Adrenal gland (tissue), 12 donors: ENCODE results near the gene ATRN. TPM values are rescaled to one million over a fixed set of nuclear protein-coding genes. Genes with fewer than 3 reads are reported as not detected.

Source experiments
- DNase-seq, 7 donors: peaks; one replicate each; pipeline ENCODE4 v3.0.0-alpha.2; 2019 to 2020
- H3K27ac ChIP-seq, 5 donors: fragments of 200-600 bp; sonication (generic) in 4 of 5; 1 replicate in 3 of 5; 2 replicates in 2 of 5; pipeline versions ENCODE4 v1.5.1 to v1.8.0; 2016 to 2020; ENCODE audit warnings: mild to moderate bottlenecking in 1 of 5
- H3K27me3 ChIP-seq: fragments of 200-600 bp; 2 replicates; pipeline ENCODE4 v1.8.0; 2021
- H3K36me3 ChIP-seq, 2 donors: fragments of 200-600 bp; replicated peaks in 1 of 2; 1 replicate in 1 of 2; 2 replicates in 1 of 2; pipeline versions ENCODE4 v1.5.1 to v1.8.0; 2018 to 2022
- H3K4me1 ChIP-seq, 2 donors: fragments of 200-600 bp; replicated peaks in 1 of 2; 1 replicate in 1 of 2; 2 replicates in 1 of 2; pipeline versions ENCODE4 v1.5.1 to v1.8.0; 2018 to 2021
- H3K4me3 ChIP-seq, 4 donors: fragments of 200-600 bp; sonication (generic) in 3 of 4; one replicate each; pipeline ENCODE4 v1.5.1; 2016 to 2018
- H3K9me3 ChIP-seq, 3 donors: fragments of 200-600 bp; sonication (generic) in 1 of 3; replicated peaks in 1 of 3; 1 replicate in 2 of 3; 2 replicates in 1 of 3; pipeline versions ENCODE4 v1.5.1 to v1.8.0; 2016 to 2021
- POLR2A ChIP-seq, 2 donors: fragments of 450-650 bp; IDR thresholded peaks; one replicate each; pipeline ENCODE4 v1.6.1; 2017; ENCODE audit warnings: antibody characterized with exemption in 2 of 2, mild to moderate bottlenecking in 2 of 2, moderate library complexity in 1 of 2
- WGBS, 4 donors: extraction: QIAGEN DNeasy Blood & Tissue Kit in 2 of 4; methylation state at CpG; one replicate each; pipeline versions ENCODE4 v1.1.5 to v1.1.7; 2013 to 2017; 5-methylcytosine and 5-hydroxymethylcytosine counted together
- intact Hi-C, 2 donors: fragments of 100-400 bp; cut with DNase I; formaldehyde crosslinking; loops; one replicate each; pipeline versions ENCODE4 v1.14.1 to v1.15.0; 2022 to 2023
- polyA plus RNA-seq, 3 donors: library from polyadenylated mRNA; stranded (reverse); fragments of 200-250 nt in 2 of 3; fragments of 350-450 nt in 1 of 3; fragmentation: Illumina TruSeq in 1 of 3; extraction: RNeasy Lipid Tissue Mini Kit (QIAGEN cat#74804) in 1 of 3; gene quantifications; one replicate each; pipeline ENCODE4 v1.2.3, GENCODE V29; 2013 to 2014
- total RNA-seq, 9 donors: library from RNA; depleted of rRNA in 4 of 9; stranded (reverse); fragments of >200 nt in 4 of 9; fragments of 120-200 nt in 1 of 9; fragmentation: NEBNext Ultra II Directional in 1 of 9; extraction: Animal tissue kit (Norgen Biotek cat#: 25700) in 1 of 9; gene quantifications; one replicate each; pipeline versions ENCODE4 v1.1.0 to v1.2.4, GENCODE V29; 2013 to 2023
- TF ChIP-seq, protein P1 (sequence below), 6 experiments: fragments of 450-650 bp in 4 of 6; fragments of 200-600 bp in 2 of 6; sonication (generic) in 1 of 6; IDR thresholded peaks; 1 replicate in 5 of 6; 2 replicates in 1 of 6; pipeline versions ENCODE4 v1.5.1 to v1.8.0; 2016 to 2021; ENCODE audit warnings: antibody characterized with exemption in 6 of 6, mild to moderate bottlenecking in 2 of 6, moderate library complexity in 1 of 6
- donor health status: healthy with polysubstance abuse.
- donor health status: Bipolar disorder and iron deficiency.
- donor health status: DM: yes; HTN: yes; CAD: no.
- donor health status: DM: no; HTN: no; CAD: no.
- donor health status: DM: no; HTN: no; CAD: no.
- donor health status: DM: yes; HTN: yes; CAD: no.

The ATRN gene
- total and polyA plus RNA-seq, 12 donors: 6.2 to 81.1 (median 51.6) TPM

DNA sequence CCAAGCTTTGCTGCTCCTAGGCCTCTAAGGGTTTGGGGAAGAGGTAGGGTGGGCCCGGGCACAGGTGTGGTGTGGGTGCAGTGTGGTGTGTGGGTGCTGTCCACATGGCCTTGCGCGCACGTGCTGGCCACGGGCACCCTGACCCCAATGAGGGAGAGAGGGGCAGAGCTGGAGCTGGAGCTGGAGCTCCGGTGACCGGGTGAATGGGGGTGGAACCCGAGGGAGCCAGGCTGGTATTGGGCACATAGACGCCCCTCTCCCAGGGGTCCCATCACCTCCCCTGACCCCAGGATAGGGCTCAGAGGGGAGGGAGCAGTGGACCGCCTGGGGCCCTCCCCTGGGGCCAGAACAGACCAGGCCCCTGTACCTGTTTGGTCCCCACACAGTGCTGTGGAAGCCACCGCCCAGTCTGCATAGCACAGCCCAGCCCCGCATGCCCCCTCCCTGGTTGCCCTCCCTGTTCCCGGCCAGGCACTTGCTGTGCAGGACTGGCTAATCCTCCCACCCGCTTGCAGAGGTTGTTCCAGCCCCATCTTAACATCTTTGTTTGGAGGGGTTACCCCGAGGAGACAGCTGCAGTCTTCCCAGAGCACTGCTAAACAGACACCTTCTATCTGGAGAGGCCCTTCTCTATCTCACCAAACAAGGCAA, 210.0 kb downstream of the ATRN start:
- WGBS, 4 donors: 73 to 78% (median 74%) methylated on average over 11 to 15 of the region's 15 CpGs
- H3K27ac ChIP-seq: peak overlapping the region in 1 of 5 donors; percentile 71
- H3K36me3 ChIP-seq: no peaks in the 10 kb centered on the region
- peaks cover 0 to 7% of the 10 kb centered on the region in 2 donors for H3K4me1 ChIP-seq
- no peak for DNase-seq
- no peaks in the 10 kb centered on the region for H3K9me3 ChIP-seq
- peak overlapping the region in 1 of 4 donors; percentile 48 for H3K4me3 ChIP-seq
- TF ChIP-seq, protein P1, sequence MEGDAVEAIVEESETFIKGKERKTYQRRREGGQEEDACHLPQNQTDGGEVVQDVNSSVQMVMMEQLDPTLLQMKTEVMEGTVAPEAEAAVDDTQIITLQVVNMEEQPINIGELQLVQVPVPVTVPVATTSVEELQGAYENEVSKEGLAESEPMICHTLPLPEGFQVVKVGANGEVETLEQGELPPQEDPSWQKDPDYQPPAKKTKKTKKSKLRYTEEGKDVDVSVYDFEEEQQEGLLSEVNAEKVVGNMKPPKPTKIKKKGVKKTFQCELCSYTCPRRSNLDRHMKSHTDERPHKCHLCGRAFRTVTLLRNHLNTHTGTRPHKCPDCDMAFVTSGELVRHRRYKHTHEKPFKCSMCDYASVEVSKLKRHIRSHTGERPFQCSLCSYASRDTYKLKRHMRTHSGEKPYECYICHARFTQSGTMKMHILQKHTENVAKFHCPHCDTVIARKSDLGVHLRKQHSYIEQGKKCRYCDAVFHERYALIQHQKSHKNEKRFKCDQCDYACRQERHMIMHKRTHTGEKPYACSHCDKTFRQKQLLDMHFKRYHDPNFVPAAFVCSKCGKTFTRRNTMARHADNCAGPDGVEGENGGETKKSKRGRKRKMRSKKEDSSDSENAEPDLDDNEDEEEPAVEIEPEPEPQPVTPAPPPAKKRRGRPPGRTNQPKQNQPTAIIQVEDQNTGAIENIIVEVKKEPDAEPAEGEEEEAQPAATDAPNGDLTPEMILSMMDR (IDR thresholded peaks at IDR 0.05): no peak
- TF ChIP-seq POLR2A (IDR thresholded peaks at IDR 0.05): no peak
- peaks cover 24% of the 10 kb centered on the region for H3K27me3 ChIP-seq
- intact Hi-C loops: no loop called here

DNA sequence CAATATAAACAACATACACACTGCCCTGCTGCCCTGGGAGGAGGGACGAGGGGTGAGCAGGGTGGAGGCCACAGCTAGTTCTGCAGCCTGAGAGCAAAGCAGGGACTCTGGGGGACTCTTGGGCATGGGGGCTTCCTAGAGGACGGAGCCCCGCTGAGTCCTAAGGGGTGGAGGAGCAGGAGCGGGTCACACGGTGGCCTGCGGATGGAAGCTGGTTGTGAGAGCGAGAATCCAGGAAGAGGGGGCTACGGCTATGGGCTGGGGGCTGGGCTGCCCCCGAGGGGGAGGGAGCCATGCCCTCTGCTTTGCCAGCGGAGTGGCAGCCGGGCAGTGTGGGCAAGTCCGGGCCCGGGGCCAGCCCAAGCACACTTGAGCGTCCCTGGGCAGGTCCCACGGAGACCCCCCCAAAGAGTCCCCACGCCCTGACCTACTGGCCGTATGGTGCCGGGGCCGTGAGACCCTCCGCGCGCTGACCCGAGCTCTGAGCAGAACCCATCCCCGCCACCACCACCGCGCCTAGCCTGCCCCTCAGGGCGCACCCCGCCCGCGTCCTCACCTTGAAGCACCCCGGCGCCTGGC, 210.6 kb downstream of the ATRN start:
- Histone ChIP-seq H3K4me1 (peaks cover 0 to 7% of the 10 kb centered on the region in 2 donors), H3K4me3 (peak overlapping the region in 2 of 4 donors; percentile 14 to 48), H3K9me3 (no peaks in the 10 kb centered on the region), H3K36me3 (no peaks in the 10 kb centered on the region), H3K27me3 (peaks cover 24% of the 10 kb centered on the region), H3K27ac (peak overlapping the region in 1 of 5 donors; percentile 71)
- no peak for DNase-seq
- intact Hi-C loops: no loop called here
- 18 to 50% (median 29%) methylated on average over 7 to 32 of the region's 32 CpGs for WGBS, 4 donors
- TF ChIP-seq POLR2A (IDR thresholded peaks at IDR 0.05): no peak
- TF ChIP-seq, protein P1 (IDR thresholded peaks at IDR 0.05): no peak

GRCh38 chr20:3681931-3682781, 211.3 kb downstream of the ATRN start, which contains the start of gene ADAM33:
TSS of gene ADAM33 (minus strand) at chr20:3682010. CDS start at chr20:3682004, 6 bp downstream.
- H3K36me3 ChIP-seq: no peaks in the 10 kb centered on the region
- peak within 1 kb of the TSS in 2 of 4 donors; percentile 14 to 48 for H3K4me3 ChIP-seq
- peak in 1 of 7 donors; percentile 21 for DNase-seq
- TF ChIP-seq, protein P1 (IDR thresholded peaks at IDR 0.05): no peak
- TF ChIP-seq POLR2A (IDR thresholded peaks at IDR 0.05): no peak
- peak within 1 kb of the TSS in 1 of 5 donors; percentile 71 for H3K27ac ChIP-seq
- peaks cover 0 to 7% of the 10 kb centered on the region in 2 donors for H3K4me1 ChIP-seq
- intact Hi-C loops: no loop called here
- WGBS, 4 donors: 13 to 39% (median 19%) methylated on average over 7 to 65 of the region's 65 CpGs
- H3K9me3 ChIP-seq: no peaks in the 10 kb centered on the region
- H3K27me3 ChIP-seq: peaks cover 24% of the 10 kb centered on the region

DNA sequence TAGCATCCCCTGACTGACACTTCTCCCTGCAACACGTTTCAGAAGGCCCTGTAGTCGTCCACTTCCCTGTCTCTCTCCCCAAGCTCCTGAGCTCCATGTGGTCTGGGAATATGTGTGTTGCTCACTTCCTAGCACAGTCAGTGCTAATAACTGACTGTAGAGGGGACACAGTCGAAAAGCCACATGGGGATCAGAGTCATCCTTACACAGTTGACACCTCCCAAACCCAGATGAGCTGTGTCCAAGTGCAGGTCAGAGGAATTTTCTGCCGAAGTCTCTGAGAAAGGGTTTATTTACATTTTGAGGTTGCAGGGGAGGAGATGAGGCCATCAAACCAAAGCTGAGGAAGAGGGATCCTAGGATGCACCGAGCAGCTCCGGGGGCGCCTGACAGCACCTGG, 214.5 kb downstream of the ATRN start:
- no peak for DNase-seq
- Histone ChIP-seq H3K4me3 (no peak overlapping the region), H3K27ac (no peak overlapping the region), H3K4me1 (peaks cover 0 to 7% of the 10 kb centered on the region in 2 donors), H3K36me3 (no peaks in the 10 kb centered on the region), H3K27me3 (peaks cover 22% of the 10 kb centered on the region), H3K9me3 (no peaks in the 10 kb centered on the region)
- 46 to 69% (median 62%) methylated on average over 5 to 7 of the region's 7 CpGs for WGBS, 4 donors
- TF ChIP-seq, protein P1 (IDR thresholded peaks at IDR 0.05): no peak
- TF ChIP-seq POLR2A (IDR thresholded peaks at IDR 0.05): no peak
- intact Hi-C loops: no loop called here
